GM12878 (cell line): ENCODE results near the gene TRPM5. TPM values are rescaled to one million over a fixed set of nuclear protein-coding genes. Genes with fewer than 3 reads are reported as not detected.

ENCODE experiments used
- ATAC-seq: fragments of 200-7000 bp; cut with Tn5 transposase; 3 replicates; pipeline ENCODE4 v1.9.1; 2020; ENCODE audit warnings: mild to moderate bottlenecking, moderate library complexity
- BruUV-seq: library from RNA; stranded (reverse); fragments of 400-500 nt; replicated peaks from 2 replicates; lab custom pipeline; 2021; lab: Mats Ljungman, UMichigan
- CTCF ChIA-PET: fragments of 300-600 bp; sonication (Branson Sonifier 250); formaldehyde crosslinking; extraction: SDS; loops from one replicate; lab custom pipeline; 2021; ENCODE audit warnings: inconsistent platforms; lab: Yijun Ruan, JAX
- POLR2A ChIA-PET: fragments of 350-600 bp; formaldehyde crosslinking; extraction: SDS; loops from one replicate; lab custom pipeline; 2021; ENCODE audit warnings: inconsistent platforms; lab: Charles Lee
- RAD21 ChIA-PET: fragments of 300-600 bp; sonication (Branson Sonifier 250); formaldehyde crosslinking; loops from one replicate; lab custom pipeline; 2023; ENCODE audit warnings: antibody characterized with exemption; ENCODE audit not compliant: unreplicated experiment; lab: Charles Lee
- SMC1A ChIA-PET: fragments of 300-600 bp; sonication (Branson Sonifier 250); formaldehyde crosslinking; loops from one replicate; lab custom pipeline; 2023; ENCODE audit not compliant: unreplicated experiment, uncharacterized antibody; lab: Charles Lee
- DNase-seq: peaks from one replicate; pipeline ENCODE4 v3.0.0-alpha.2; 2011; ENCODE audit warnings: low read depth, low spot score
- FAIRE-seq: peaks from 3 replicates; lab custom pipeline; 2011; peaks lifted over from hg19 to GRCh38; lab: Jason Lieb, UNC
- H2AFZ ChIP-seq: 2 replicates; pipeline ENCODE4 v1.6.0; 2011; ENCODE audit warnings: low read depth, low read length, control low read depth; ENCODE audit not compliant: control insufficient read depth
- H3K27ac ChIP-seq: 2 replicates; pipeline ENCODE4 v1.5.1; 2011; ENCODE audit warnings: control low read depth; ENCODE audit not compliant: control insufficient read depth, insufficient read depth
- H3K27me3 ChIP-seq, 2 experiments: replicated peaks in 1 of 2; 2 replicates each; pipeline versions ENCODE4 v1.6.0 to v1.6.1; 2011; ENCODE audit warnings: low read length in 1 of 2; ENCODE audit not compliant: control insufficient read depth in 2 of 2, insufficient read depth in 2 of 2
- H3K36me3 ChIP-seq, 2 experiments: 2 replicates each; pipeline ENCODE4 v1.5.1; 2011; ENCODE audit warnings: low read length in 1 of 2; ENCODE audit not compliant: control insufficient read depth in 2 of 2, insufficient read depth in 2 of 2
- H3K4me1 ChIP-seq: 2 replicates; pipeline ENCODE4 v1.6.1; 2011; ENCODE audit warnings: mild to moderate bottlenecking, low read length, moderate library complexity, mixed read lengths; ENCODE audit not compliant: control insufficient read depth, insufficient read depth
- H3K4me2 ChIP-seq: 2 replicates; pipeline ENCODE4 v1.6.0; 2011; ENCODE audit warnings: control low read depth; ENCODE audit not compliant: control insufficient read depth, insufficient read depth
- H3K4me3 ChIP-seq: fragments of 200-600 bp; sonication (generic); 2 replicates; pipeline ENCODE4 v1.5.1; 2016
- H3K79me2 ChIP-seq: 2 replicates; pipeline ENCODE4 v1.6.0; 2011; ENCODE audit warnings: low read length; ENCODE audit not compliant: control insufficient read depth, insufficient read depth
- H3K9ac ChIP-seq: 2 replicates; pipeline ENCODE4 v1.8.0; 2011; ENCODE audit warnings: low read length, control low read depth, mixed read lengths; ENCODE audit not compliant: control insufficient read depth, insufficient read depth
- H3K9me3 ChIP-seq: replicated peaks from 3 replicates; pipeline ENCODE4 v1.5.1; 2011; ENCODE audit warnings: mild to moderate bottlenecking, low read length; ENCODE audit not compliant: control insufficient read depth, insufficient read depth
- H4K20me1 ChIP-seq: 2 replicates; pipeline ENCODE4 v1.6.0; 2011; ENCODE audit not compliant: control insufficient read depth, insufficient read depth
- BCL3 ChIP-seq: IDR thresholded peaks from 2 replicates; pipeline ENCODE4 v1.6.1; 2011; ENCODE audit warnings: borderline replicate concordance, low read depth, mild to moderate bottlenecking, moderate library complexity, low read length; ENCODE audit not compliant: insufficient read depth, poor library complexity, severe bottlenecking
- EED ChIP-seq: sonication (generic); IDR thresholded peaks from 2 replicates; pipeline ENCODE4 v1.6.1; 2016; ENCODE audit warnings: antibody characterized with exemption, low read depth
- ELK1 ChIP-seq: IDR thresholded peaks from 2 replicates; pipeline ENCODE4 v1.6.1; 2012; ENCODE audit warnings: low read depth, low read length, improper control_type of control experiment
- ZNF592 ChIP-seq: fragments of 450-650 bp; IDR thresholded peaks from 2 replicates; pipeline ENCODE4 v1.6.1; 2017; ENCODE audit warnings: mild to moderate bottlenecking, moderate library complexity
- WGBS: methylation state at CpG from one replicate; pipeline ENCODE4 v1.1.6; 2016; ENCODE audit warnings: low lambda C conversion rate; ENCODE audit not compliant: insufficient replicate concordance, insufficient coverage; ENCODE audit errors: missing lambda C conversion rate; 5-methylcytosine and 5-hydroxymethylcytosine counted together
- in situ Hi-C: fragments of 300-500 bp; cut with MboI; formaldehyde crosslinking; loops from 9 replicates; pipeline ENCODE4 v1.14.3; 2018; ENCODE audit warnings: mixed read lengths
- intact Hi-C: fragments of 100-400 bp; cut with micrococcal nuclease; formaldehyde crosslinking; loops from one replicate; pipeline ENCODE4 v1.14.2; 2022; ENCODE audit not compliant: unreplicated experiment
- polyA plus RNA-seq, 11 experiments: library from polyadenylated mRNA; depleted of rRNA in 4 of 11; unstranded in 6 of 11; stranded (reverse) in 5 of 11; fragments of >200 nt; fragmentation: Nextera tagmentation in 4 of 11; fragmentation: Illumina TruSeq in 1 of 11; extraction: Ambion mirVana in 4 of 11; extraction: Trizol in 1 of 11; gene quantifications; 1 replicate in 1 of 11; 2 replicates in 10 of 11; pipeline versions ENCODE4 v1.2.1 to v1.2.3, GENCODE V29; 2011 to 2016; ENCODE audit warnings: inconsistent platforms in 2 of 11, missing spikeins in 2 of 11, low read depth in 1 of 11
- total RNA-seq, 4 experiments: library from RNA; depleted of rRNA in 3 of 4; stranded (reverse); fragments of >200 nt in 3 of 4; fragmentation: Illumina TruSeq in 1 of 4; extraction: Trizol in 1 of 4; gene quantifications; 2 replicates each; pipeline versions ENCODE4 v1.2.1 to v1.2.3, GENCODE V29; 2013 to 2021

The TRPM5 gene
- total and polyA plus RNA-seq, 10 of the 15 experiments (the other 5 are each of a cell fraction or from before 2014, with no cell fraction given) = not detected

GRCh38 chr11:2462543-2462985 is 18.2 kb upstream of the TRPM5 start:
- Histone ChIP-seq H3K9me3 (no peaks in the 10 kb centered on the region), H3K4me1 (peaks cover 8% of the 10 kb centered on the region; the same call in 1 of the 2 replicates), H3K79me2 (no peaks in the 10 kb centered on the region), H3K4me2 (no peak overlapping the region), H2AFZ (no peak overlapping the region), H3K27ac (no peak overlapping the region)
- 35% methylated on average over 8 of the region's 8 CpGs for WGBS
- POLR2A ChIA-PET = no interaction called here
- BruUV-seq = no TSS peak
- DNase-seq (no peak), FAIRE-seq (no peak), ATAC-seq (no peak)
- intact Hi-C loops = no loop called here
- TF ChIP-seq BCL3 (no peak), ELK1 (no peak), EED (no peak), ZNF592 (no peak)
- TF ChIP-seq, all 136 proteins: peak for 0
- Histone ChIP-seq H4K20me1 (no peaks in the 10 kb centered on the region), H3K9ac (no peak overlapping the region), H3K4me3 (no peak overlapping the region), H3K27me3 (no peaks in the 10 kb centered on the region; a peak in 1 of 4 replicates), H3K36me3 (no peaks in the 10 kb centered on the region)
- in situ Hi-C loops = no loop called here
- CTCF ChIA-PET = no interaction called here
- RAD21 ChIA-PET = no interaction called here
- SMC1A ChIA-PET = no interaction called here
